CD4-positive, alpha-beta T cell treated with Interleukin-4 for 4 hours (primary cell): ENCODE data around the gene SYNGR1.
"Not testable (repeated sequence)": the region's sequence is repeated elsewhere in the genome, so short reads cannot be mapped to it uniquely, and the experiment has no call there.

Experiments
- DNase-seq: peaks from one replicate; pipeline ENCODE4 v3.0.0-alpha.2; 2020

SYNGR1 gene

GRCh38 chr22:39351689-39352214 lies 2.0 kb downstream of the SYNGR1 start:
- DNase-seq = no peak

GRCh38 chr22:39352306-39352891 lies 2.6 kb downstream of the SYNGR1 start:
- no peak for DNase-seq

DNA sequence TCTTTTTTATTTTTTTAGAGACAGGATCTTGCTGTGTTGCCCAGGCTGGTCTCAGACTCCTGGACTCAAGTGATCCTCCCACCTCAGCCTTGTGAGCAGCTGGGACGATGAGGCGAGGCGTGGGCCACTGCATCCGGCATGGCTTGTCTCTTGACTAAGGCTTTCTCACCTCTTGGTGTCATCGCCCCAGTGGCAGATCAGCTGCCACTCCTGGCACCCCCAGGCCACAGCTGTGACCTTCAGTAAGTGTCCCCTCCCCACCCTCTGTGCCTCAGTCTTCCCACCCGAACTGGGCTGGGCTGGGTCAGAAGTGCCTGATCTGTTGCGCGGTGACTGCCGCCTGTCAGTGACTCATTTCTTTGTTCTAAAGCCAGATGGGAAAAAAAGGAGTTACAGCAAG lies 3.6 kb downstream of the SYNGR1 start:
- DNase-seq = peak; percentile 20

- DNase-seq = no peak
These were observed 5.3 kb downstream of the SYNGR1 start for GRCh38 chr22:39355080-39355479.

- DNase-seq = not testable (repeated sequence)
These were observed 6.0 kb downstream of the SYNGR1 start for GRCh38 chr22:39355805-39356204.

GRCh38 chr22:39356464-39356863 lies 6.7 kb downstream of the SYNGR1 start:
- DNase-seq = no peak

GRCh38 chr22:39357110-39358108 lies 7.6 kb downstream of the SYNGR1 start:
- not testable (repeated sequence) for DNase-seq

DNA sequence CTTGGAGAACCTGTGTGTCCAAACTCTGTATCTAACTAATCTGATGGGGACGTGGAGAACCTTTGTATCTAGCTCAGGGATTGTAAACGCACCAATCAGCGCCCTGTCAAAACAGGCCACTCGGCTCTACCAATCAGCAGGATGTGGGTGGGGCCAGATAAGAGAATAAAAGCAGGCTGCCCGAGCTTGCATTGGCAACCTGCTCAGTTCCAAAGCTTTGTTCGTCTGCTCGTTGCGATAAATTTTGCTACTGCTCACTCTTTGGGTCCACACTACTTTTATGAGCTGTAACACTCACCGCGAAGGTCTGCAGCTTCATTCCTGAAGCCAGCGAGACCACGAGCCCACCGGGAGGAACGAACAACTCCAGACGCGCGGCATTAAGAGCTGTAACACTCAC lies 8.4 kb downstream of the SYNGR1 start:
- DNase-seq = not testable (repeated sequence)

- DNase-seq = no peak
These were observed 9.9 kb downstream of the SYNGR1 start for GRCh38 chr22:39359659-39360195.

DNA sequence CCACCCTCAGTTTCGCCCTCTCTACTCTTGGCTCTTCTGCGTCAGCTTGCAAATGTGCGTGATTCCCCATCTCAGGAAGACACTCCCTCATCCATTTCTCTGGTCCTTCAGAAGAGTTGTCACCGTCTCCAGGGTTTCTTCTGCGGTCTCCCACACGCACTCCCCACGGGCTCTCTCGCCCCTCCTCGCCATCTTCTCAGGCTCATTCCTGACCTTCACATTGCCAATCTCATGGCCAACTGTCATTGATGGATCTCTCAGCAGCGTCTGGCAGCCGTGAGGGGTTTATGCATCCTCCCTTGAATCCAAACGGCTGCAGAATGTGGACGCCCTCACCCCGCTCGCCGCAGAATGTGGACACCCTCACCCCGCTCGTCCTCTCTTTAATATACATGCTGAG lies 10.5 kb downstream of the SYNGR1 start:
- DNase-seq = no peak

DNA sequence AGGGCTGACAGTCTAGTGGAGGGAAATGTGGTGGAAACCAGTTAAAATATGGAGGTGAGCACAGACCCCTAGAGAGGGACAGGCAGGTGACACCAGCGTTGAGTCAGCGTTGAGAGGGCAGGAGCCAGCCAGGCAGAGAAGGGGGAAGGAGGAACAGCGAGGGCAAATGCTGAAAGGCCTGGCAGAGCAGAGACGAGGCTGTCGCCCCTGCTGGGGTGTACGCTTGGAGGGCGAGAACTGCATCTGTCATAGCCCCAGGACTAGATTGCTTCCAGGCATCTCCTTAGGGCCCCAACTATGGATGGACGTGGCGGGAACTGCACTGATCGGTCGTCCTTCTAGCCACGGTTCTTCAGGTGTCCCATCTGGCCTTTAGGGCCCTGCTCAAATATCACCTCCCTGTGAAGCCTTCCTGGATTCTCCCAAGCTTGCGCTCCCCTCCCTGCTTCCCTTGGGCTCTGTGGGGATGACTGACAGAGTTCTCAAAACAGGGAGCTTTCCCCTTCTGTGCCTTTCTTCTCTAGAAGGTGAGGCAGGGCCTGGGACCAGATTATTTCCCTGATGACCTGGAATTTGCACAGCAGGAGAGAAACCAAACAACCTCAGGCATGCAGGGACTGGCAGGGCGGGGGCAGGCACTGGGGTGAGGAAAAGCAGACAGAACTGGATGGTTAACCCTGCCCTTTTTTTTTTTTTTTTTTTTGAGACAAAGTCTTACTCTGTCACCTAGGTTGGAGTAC lies 11.1 kb downstream of the SYNGR1 start:
- no peak for DNase-seq

GRCh38 chr22:39361496-39361895 lies 11.7 kb downstream of the SYNGR1 start:
- no peak for DNase-seq

GRCh38 chr22:39362271-39362670 lies 12.5 kb downstream of the SYNGR1 start:
- DNase-seq = no peak

- no peak for DNase-seq
These were observed 13.1 kb downstream of the SYNGR1 start for GRCh38 chr22:39362932-39363331.

DNA sequence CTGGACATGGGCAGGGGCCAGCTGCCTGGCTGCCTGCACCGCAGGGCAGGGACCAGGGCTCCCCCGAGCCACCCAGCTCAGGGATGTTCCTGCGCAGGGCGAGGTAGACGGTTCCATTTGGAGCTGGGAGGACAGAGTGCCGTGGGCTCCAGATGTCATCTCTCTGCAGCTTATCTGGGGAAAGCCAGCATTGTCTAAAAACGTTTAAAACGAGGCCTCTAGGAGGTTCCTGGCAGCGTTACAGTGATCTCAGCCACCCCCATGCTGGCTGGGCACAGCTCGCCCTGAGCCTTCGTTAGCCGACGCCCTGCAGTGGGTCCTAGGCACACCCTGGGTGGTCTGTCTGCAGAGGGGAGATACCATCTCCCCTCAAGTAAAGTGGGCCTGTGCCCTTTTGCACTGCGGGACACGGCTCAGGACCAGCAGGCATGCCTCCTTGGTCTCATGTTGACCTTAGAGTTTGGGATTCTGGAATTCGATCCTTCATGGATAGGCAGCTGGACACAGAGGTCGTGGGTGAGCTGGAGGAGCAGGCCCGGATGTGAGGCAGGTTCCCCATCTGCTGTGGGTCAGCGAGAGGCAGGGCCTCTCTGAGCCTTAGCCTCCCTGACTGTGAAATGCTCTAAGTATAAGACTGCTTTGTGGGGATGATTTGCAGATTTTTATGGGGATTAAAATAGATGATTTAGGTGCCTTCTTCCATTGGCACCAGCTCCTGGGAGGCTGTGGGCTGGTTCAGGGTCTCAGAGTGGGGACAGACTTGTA lies 14.1 kb downstream of the SYNGR1 start:
- DNase-seq = no peak

GRCh38 chr22:39364714-39365491 lies 15.1 kb downstream of the SYNGR1 start:
- no peak for DNase-seq

GRCh38 chr22:39365492-39365780 lies 15.6 kb downstream of the SYNGR1 start:
- no peak for DNase-seq

DNA sequence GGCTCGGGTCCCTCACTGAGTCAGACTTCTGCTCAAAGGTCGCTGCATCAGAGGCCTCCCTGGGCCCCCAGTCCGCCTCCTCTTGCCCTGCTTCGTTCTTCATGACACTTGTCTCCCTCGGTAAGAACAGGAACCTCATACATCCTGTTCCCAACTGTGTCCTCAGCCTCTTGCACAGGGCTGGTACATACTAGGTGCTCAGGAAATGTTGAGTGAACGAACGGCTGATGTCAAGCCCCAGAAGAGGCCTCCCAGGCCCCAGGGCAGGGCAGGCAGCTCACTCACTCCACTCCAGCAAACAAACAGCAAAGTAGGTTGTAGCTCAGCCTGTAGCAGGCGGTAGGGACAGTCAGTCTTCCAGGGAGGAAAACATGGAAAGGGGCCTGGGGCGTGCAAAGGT lies 17.2 kb downstream of the SYNGR1 start:
- no peak for DNase-seq

DNA sequence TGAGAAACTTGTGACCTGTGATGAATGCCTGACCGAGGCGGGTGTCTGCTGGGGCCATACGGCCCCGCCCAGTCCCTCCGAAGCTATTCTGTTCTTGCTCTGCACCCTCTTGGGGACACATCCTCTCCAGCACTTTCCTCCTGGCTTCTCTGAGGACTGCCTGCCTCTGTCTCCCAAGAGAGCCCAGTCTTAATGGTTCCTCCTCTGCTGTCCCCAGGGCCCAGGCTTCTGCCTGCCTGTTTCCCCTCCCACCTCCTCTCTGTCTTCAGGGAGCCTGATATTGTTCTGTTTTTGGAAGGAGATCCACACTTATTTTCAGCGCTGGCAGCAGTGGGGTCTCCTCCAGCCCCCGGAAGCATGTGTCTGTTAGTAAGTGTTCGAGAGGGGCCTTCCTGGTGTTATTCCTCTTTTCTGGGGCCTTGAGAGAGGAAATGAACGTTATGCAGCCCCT lies 18.7 kb downstream of the SYNGR1 start:
- DNase-seq = no peak

GRCh38 chr22:39369186-39369585 lies 19.4 kb downstream of the SYNGR1 start:
- no peak for DNase-seq

GRCh38 chr22:39369586-39369985 lies 19.8 kb downstream of the SYNGR1 start:
- DNase-seq = no peak

DNA sequence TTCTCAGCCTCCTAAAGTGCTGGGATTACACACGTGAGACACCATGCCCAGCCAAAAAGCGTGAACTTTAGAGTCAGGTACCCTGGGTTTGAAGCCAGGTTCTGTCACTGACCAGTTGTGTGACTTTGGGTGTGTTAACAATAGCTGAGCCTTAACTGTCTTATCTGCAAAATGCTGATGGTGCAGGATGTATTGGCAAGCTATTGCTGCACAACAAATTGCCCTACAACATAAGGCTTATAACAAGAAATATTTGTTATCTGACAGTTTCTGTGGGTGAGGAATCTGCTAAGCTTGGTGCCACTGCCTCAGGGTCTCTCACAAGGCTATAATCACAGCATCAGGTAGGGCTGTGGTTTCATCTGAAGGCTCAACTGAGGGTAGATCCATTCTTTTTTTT lies 21.9 kb downstream of the SYNGR1 start:
- DNase-seq = no peak
